Neural cell (in vitro differentiated cells): Measurements from ENCODE around the gene ATP2B1. TPM values are rescaled to one million over a fixed set of nuclear protein-coding genes. Genes with fewer than 3 reads are reported as not detected.

Source experiments
- H2AFZ ChIP-seq: fragments of 200-600, 300-800 bp; sonication (generic), shearing (Covaris generic); 2 replicates; pipeline ENCODE4 v1.6.0; 2014; ENCODE audit warnings: low read depth, mild to moderate bottlenecking, antibody characterized with exemption, low read length, moderate library complexity
- H3F3A ChIP-seq: fragments of 200-600 bp; shearing (Covaris generic); 2 replicates; pipeline ENCODE4 v1.6.1; 2016; ENCODE audit warnings: mild to moderate bottlenecking, moderate library complexity, mixed read lengths, antibody characterized with exemption, low read length; ENCODE audit not compliant: insufficient read depth, poor library complexity, severe bottlenecking
- H3K27ac ChIP-seq: fragments of 200-600, 300-800 bp; sonication (generic), shearing (Covaris generic); 2 replicates; pipeline ENCODE4 v1.5.1; 2014; ENCODE audit warnings: mild to moderate bottlenecking, low read length, moderate library complexity
- H3K27me3 ChIP-seq: fragments of 300-800, 200-600 bp; sonication (generic), shearing (Covaris generic); 2 replicates; pipeline ENCODE4 v1.6.0; 2014; ENCODE audit warnings: mild to moderate bottlenecking, low read depth, low read length, moderate library complexity; ENCODE audit not compliant: insufficient read depth
- H3K36me3 ChIP-seq: fragments of 300-800, 200-600 bp; sonication (generic), shearing (Covaris generic); 2 replicates; pipeline ENCODE4 v1.5.1; 2014; ENCODE audit warnings: mild to moderate bottlenecking, antibody characterized with exemption, low read length, moderate library complexity; ENCODE audit not compliant: insufficient read depth
- H3K4me2 ChIP-seq: fragments of 300-800, 200-600 bp; sonication (generic), shearing (Covaris generic); 2 replicates; pipeline ENCODE4 v1.6.0; 2014; ENCODE audit warnings: mild to moderate bottlenecking, low read length
- H3K4me3 ChIP-seq: fragments of 300-800, 200-600 bp; sonication (generic), shearing (Covaris generic); 2 replicates; pipeline ENCODE4 v1.5.1; 2014; ENCODE audit warnings: mild to moderate bottlenecking, low read length, moderate library complexity
- H3K79me2 ChIP-seq: fragments of 200-600 bp; shearing (Covaris generic); replicated peaks from 2 replicates; pipeline ENCODE4 v1.6.0; 2014; ENCODE audit warnings: mild to moderate bottlenecking, low read length, moderate library complexity; ENCODE audit not compliant: insufficient read depth
- H3K9ac ChIP-seq: fragments of 300-800, 200-600 bp; sonication (generic), shearing (Covaris generic); 2 replicates; pipeline ENCODE4 v1.6.1; 2016; ENCODE audit warnings: mild to moderate bottlenecking, low read length, mixed read lengths
- H3K9me2 ChIP-seq: fragments of 200-600 bp; shearing (Covaris generic); 2 replicates; pipeline ENCODE4 v1.6.1; 2016; ENCODE audit warnings: mild to moderate bottlenecking, low read length, mixed read lengths; ENCODE audit not compliant: insufficient read depth
- H3K9me3 ChIP-seq: fragments of 200-600, 300-800 bp; sonication (generic), shearing (Covaris generic); 2 replicates; pipeline ENCODE4 v1.6.1; 2016; ENCODE audit warnings: mild to moderate bottlenecking, mixed run types, low read length, moderate library complexity, mixed read lengths
- H4K20me1 ChIP-seq: fragments of 200-600 bp; shearing (Covaris generic); 2 replicates; pipeline ENCODE4 v1.6.1; 2016; ENCODE audit warnings: mild to moderate bottlenecking, mixed run types; ENCODE audit not compliant: insufficient read depth
- CTCF ChIP-seq: fragments of 450-650 bp; IDR thresholded peaks from 2 replicates; pipeline ENCODE4 v1.5.1; 2014; ENCODE audit warnings: antibody characterized with exemption, mild to moderate bottlenecking, moderate library complexity; ENCODE audit not compliant: poor library complexity, severe bottlenecking
- EP300 ChIP-seq: fragments of 450-650 bp; conservative IDR thresholded peaks from 2 replicates; pipeline ENCODE4 v1.6.1; 2014; ENCODE audit warnings: antibody characterized with exemption, mild to moderate bottlenecking, moderate library complexity; ENCODE audit not compliant: poor library complexity, severe bottlenecking
- EZH2 ChIP-seq: fragments of 200-600, 300-800 bp; shearing (Covaris generic), sonication (generic); IDR thresholded peaks from 2 replicates; pipeline ENCODE4 v1.6.1; 2014; ENCODE audit warnings: antibody characterized with exemption, low read length, borderline replicate concordance, mild to moderate bottlenecking; ENCODE audit not compliant: insufficient read depth, poor library complexity, severe bottlenecking
- MXI1 ChIP-seq: fragments of 450-650 bp; conservative IDR thresholded peaks from 2 replicates; pipeline ENCODE4 v1.6.1; 2014; ENCODE audit warnings: antibody characterized with exemption, mild to moderate bottlenecking; ENCODE audit not compliant: poor library complexity, severe bottlenecking
- POLR2AphosphoS5 ChIP-seq: IDR thresholded peaks from 2 replicates; pipeline ENCODE4 v1.6.1; 2012
- RAD21 ChIP-seq: fragments of 450-650 bp; conservative IDR thresholded peaks from 2 replicates; pipeline ENCODE4 v1.6.1; 2014; ENCODE audit warnings: antibody characterized with exemption, mild to moderate bottlenecking, moderate library complexity
- REST ChIP-seq: IDR thresholded peaks from 2 replicates; pipeline ENCODE4 v1.6.1; 2012; ENCODE audit warnings: borderline replicate concordance
- TAF1 ChIP-seq: IDR thresholded peaks from 2 replicates; pipeline ENCODE4 v1.6.1; 2012; ENCODE audit warnings: low read depth
- polyA plus RNA-seq: library from polyadenylated mRNA; depleted of rRNA; stranded (reverse); fragments of >200 nt; gene quantifications from 2 replicates; pipeline ENCODE4 v1.2.3, GENCODE V29; 2014

The ATP2B1 gene
- polyA plus RNA-seq, 1 donor from 2014 or later: 139 TPM

GRCh38 chr12:89662623-89663022 is 46.0 kb downstream of the ATP2B1 start:
- Histone ChIP-seq H3K79me2 (peaks cover 10% of the 10 kb centered on the region), H2AFZ (no peak overlapping the region), H3K4me3 (no peak overlapping the region), H3K9me2 (no peaks in the 10 kb centered on the region), H3K4me2 (no peak overlapping the region), H3K27me3 (no peaks in the 10 kb centered on the region), H3F3A (no peaks in the 10 kb centered on the region), H3K9me3 (no peaks in the 10 kb centered on the region), H3K9ac (no peak overlapping the region), H4K20me1 (no peaks in the 10 kb centered on the region), H3K27ac (no peak overlapping the region), H3K36me3 (no peaks in the 10 kb centered on the region)
- TF ChIP-seq RAD21 (no peak), EZH2 (no peak), MXI1 (no peak), TAF1 (no peak), POLR2AphosphoS5 (no peak), REST (no peak), CTCF (no peak), EP300 (no peak)

GRCh38 chr12:89661706-89662330 is 46.8 kb downstream of the ATP2B1 start:
- no peak overlapping the region for H3K4me3 ChIP-seq
- H3K79me2 ChIP-seq: peaks cover 15% of the 10 kb centered on the region
- H3K4me2 ChIP-seq: no peak overlapping the region
- no peak overlapping the region for H3K27ac ChIP-seq
- no peaks in the 10 kb centered on the region for H3F3A ChIP-seq
- no peaks in the 10 kb centered on the region for H3K27me3 ChIP-seq
- H3K9me3 ChIP-seq: no peaks in the 10 kb centered on the region
- TF ChIP-seq REST (no peak), RAD21 (no peak), CTCF (no peak), EZH2 (no peak)
- no peaks in the 10 kb centered on the region for H3K9me2 ChIP-seq
- H3K36me3 ChIP-seq: no peaks in the 10 kb centered on the region
- H2AFZ ChIP-seq: no peak overlapping the region
- H4K20me1 ChIP-seq: no peaks in the 10 kb centered on the region
- no peak overlapping the region for H3K9ac ChIP-seq
